IMR-90 (cell line): ENCODE measurements around the gene CDK18. TPM values are rescaled to one million over a fixed set of nuclear protein-coding genes. Genes with fewer than 3 reads are reported as not detected.
A peak's percentile ranks its signal among the peaks of the same experiment; 100 is the strongest.

Source experiments
- ATAC-seq: fragments of 200-7000 bp; cut with Tn5 transposase; 2 replicates; pipeline ENCODE4 v1.9.1; 2020; ENCODE audit warnings: low read depth, mild to moderate bottlenecking, moderate library complexity
- BruUV-seq: library from RNA; stranded (reverse); fragments of 400-500 nt; replicated peaks from 2 replicates; lab custom pipeline; 2021; lab: Mats Ljungman, UMichigan
- CTCF ChIA-PET: fragments of 300-600 bp; formaldehyde crosslinking; extraction: SDS; loops from one replicate; lab custom pipeline; 2021; ENCODE audit warnings: antibody characterized with exemption; lab: Yijun Ruan, JAX
- POLR2A ChIA-PET: fragments of 300-600 bp; sonication (Branson Sonifier 250); formaldehyde crosslinking; loops from one replicate; lab custom pipeline; 2022; ENCODE audit warnings: antibody characterized with exemption; ENCODE audit not compliant: unreplicated experiment; lab: Charles Lee
- DNase-seq: peaks from one replicate; pipeline ENCODE4 v3.0.0; 2013
- H2AFZ ChIP-seq: replicated peaks from 2 replicates; pipeline ENCODE3; 2013; ENCODE audit warnings: low read length, mild to moderate bottlenecking; ENCODE audit not compliant: poor library complexity
- H2AK5ac ChIP-seq: 2 replicates; pipeline ENCODE4 v1.6.1; 2013; ENCODE audit warnings: low read depth, low read length, inconsistent platforms
- H2AK9ac ChIP-seq: replicated peaks from 2 replicates; pipeline ENCODE3; 2013; ENCODE audit warnings: mild to moderate bottlenecking, low read depth, low read length, moderate library complexity; ENCODE audit not compliant: poor library complexity
- H2BK120ac ChIP-seq: 2 replicates; pipeline ENCODE4 v1.6.1; 2013; ENCODE audit warnings: low read depth, low read length, inconsistent platforms
- H2BK15ac ChIP-seq: 3 replicates; pipeline ENCODE4 v1.6.1; 2013; ENCODE audit warnings: low read depth, low read length, inconsistent platforms
- H2BK20ac ChIP-seq: 2 replicates; pipeline ENCODE4 v1.6.1; 2013; ENCODE audit warnings: low read depth, mild to moderate bottlenecking, inconsistent platforms, low read length, moderate library complexity
- H2BK5ac ChIP-seq: 2 replicates; pipeline ENCODE4 v1.6.1; 2013; ENCODE audit warnings: mild to moderate bottlenecking, low read depth, low read length, inconsistent platforms; ENCODE audit not compliant: poor library complexity, severe bottlenecking
- H3K14ac ChIP-seq: replicated peaks from 2 replicates; pipeline ENCODE4 v1.6.1; 2013; ENCODE audit warnings: low read depth, low read length, inconsistent platforms
- H3K18ac ChIP-seq: 2 replicates; pipeline ENCODE4 v1.6.1; 2013; ENCODE audit warnings: low read depth, low read length, control low read depth
- H3K23ac ChIP-seq: 2 replicates; pipeline ENCODE4 v1.6.1; 2013; ENCODE audit warnings: low read depth, low read length, inconsistent platforms
- H3K27ac ChIP-seq: 2 replicates; pipeline ENCODE4 v1.5.1; 2013; ENCODE audit warnings: mild to moderate bottlenecking, control low read depth, low read length; ENCODE audit not compliant: insufficient read depth
- H3K27me3 ChIP-seq: 2 replicates; pipeline ENCODE4 v1.6.1; 2013; ENCODE audit warnings: low read length; ENCODE audit not compliant: control insufficient read depth, insufficient read depth
- H3K36me3 ChIP-seq: 2 replicates; pipeline ENCODE4 v1.6.1; 2013; ENCODE audit warnings: low read length, mixed read lengths; ENCODE audit not compliant: control insufficient read depth, insufficient read depth
- H3K4ac ChIP-seq: 2 replicates; pipeline ENCODE4 v1.6.1; 2013; ENCODE audit warnings: low read depth, low read length, inconsistent platforms
- H3K4me1 ChIP-seq: 2 replicates; pipeline ENCODE4 v1.6.1; 2013; ENCODE audit warnings: low read length, mixed read lengths; ENCODE audit not compliant: control insufficient read depth, insufficient read depth
- H3K4me2 ChIP-seq: 2 replicates; pipeline ENCODE4 v1.6.1; 2013; ENCODE audit warnings: low read depth, mild to moderate bottlenecking, control low read depth, low read length, moderate library complexity
- H3K4me3 ChIP-seq: 2 replicates; pipeline ENCODE4 v1.5.1; 2013; ENCODE audit warnings: low read depth, mild to moderate bottlenecking, control low read depth, low read length, moderate library complexity; ENCODE audit not compliant: insufficient read depth
- H3K56ac ChIP-seq: 2 replicates; pipeline ENCODE4 v1.6.1; 2013; ENCODE audit warnings: low read length, inconsistent platforms; ENCODE audit not compliant: insufficient read depth; ENCODE audit errors: extremely low read depth
- H3K79me1 ChIP-seq, 2 experiments: 2 replicates each; pipeline ENCODE4 v1.6.1; 2013; ENCODE audit warnings: low read length in 2 of 2, inconsistent platforms in 1 of 2, low read depth in 1 of 2
- H3K9ac ChIP-seq: 2 replicates; pipeline ENCODE4 v1.6.1; 2013; ENCODE audit warnings: low read depth, low read length, control low read depth
- H3K9me1 ChIP-seq: 2 replicates; pipeline ENCODE4 v1.6.1; 2013; ENCODE audit warnings: low read length, inconsistent platforms; ENCODE audit not compliant: insufficient read depth
- H3K9me3 ChIP-seq: 2 replicates; pipeline ENCODE4 v1.6.1; 2013; ENCODE audit warnings: low read length; ENCODE audit not compliant: control insufficient read depth, insufficient read depth
- H4K20me1 ChIP-seq: 2 replicates; pipeline ENCODE4 v1.6.1; 2013; ENCODE audit warnings: low read length, inconsistent platforms; ENCODE audit not compliant: insufficient read depth
- H4K5ac ChIP-seq: 2 replicates; pipeline ENCODE4 v1.6.1; 2013; ENCODE audit warnings: mild to moderate bottlenecking, low read depth, low read length, control low read depth
- H4K8ac ChIP-seq, 2 experiments: 2 replicates each; pipeline ENCODE4 v1.6.1; 2013; ENCODE audit warnings: low read depth in 2 of 2, low read length in 2 of 2, control low read depth in 1 of 2, inconsistent platforms in 1 of 2
- H4K91ac ChIP-seq: 2 replicates; pipeline ENCODE4 v1.6.1; 2013; ENCODE audit warnings: low read depth, low read length, inconsistent platforms; ENCODE audit not compliant: insufficient read depth
- BHLHE40 ChIP-seq: fragments of 150-350 bp; IDR thresholded peaks from 2 replicates; pipeline ENCODE4 v1.6.1; 2016; ENCODE audit warnings: mild to moderate bottlenecking, low read depth, low read length
- CEBPB ChIP-seq: IDR thresholded peaks from 2 replicates; pipeline ENCODE4 v1.6.1; 2012; ENCODE audit warnings: low read depth, low read length, improper control_type of control experiment
- CHD1 ChIP-seq: IDR thresholded peaks from 2 replicates; pipeline ENCODE4 v1.6.1; 2012; ENCODE audit warnings: low read depth, low read length, improper control_type of control experiment
- CTCF ChIP-seq: conservative IDR thresholded peaks from 2 replicates; pipeline ENCODE4 v1.5.1; 2012; ENCODE audit warnings: mild to moderate bottlenecking, low read depth, low read length, improper control_type of control experiment
- ELK1 ChIP-seq: fragments of 150-350 bp; IDR thresholded peaks from 2 replicates; pipeline ENCODE4 v1.6.1; 2016; ENCODE audit warnings: low read depth, mild to moderate bottlenecking, low read length, moderate library complexity, borderline replicate concordance
- FOS ChIP-seq: fragments of 150-350 bp; IDR thresholded peaks from 2 replicates; pipeline ENCODE4 v1.6.1; 2016; ENCODE audit warnings: low read depth, low read length
- MAFK ChIP-seq: IDR thresholded peaks from 2 replicates; pipeline ENCODE4 v1.6.1; 2012; ENCODE audit warnings: low read depth, low read length, improper control_type of control experiment
- MAZ ChIP-seq: IDR thresholded peaks from 2 replicates; pipeline ENCODE4 v1.6.1; 2012; ENCODE audit warnings: low read depth, mild to moderate bottlenecking, low read length, improper control_type of control experiment, moderate library complexity, borderline replicate concordance
- MXI1 ChIP-seq: IDR thresholded peaks from 2 replicates; pipeline ENCODE4 v1.6.1; 2012; ENCODE audit warnings: low read depth, mild to moderate bottlenecking, low read length, moderate library complexity, borderline replicate concordance
- NFE2L2 ChIP-seq: fragments of 150-350 bp; IDR thresholded peaks from 2 replicates; pipeline ENCODE4 v1.6.1; 2016; ENCODE audit warnings: low read depth, mild to moderate bottlenecking, low read length
- POLR2A ChIP-seq: IDR thresholded peaks from 2 replicates; pipeline ENCODE4 v1.6.1; 2012; ENCODE audit warnings: mild to moderate bottlenecking, low read depth, low read length
- RAD21 ChIP-seq: IDR thresholded peaks from 2 replicates; pipeline ENCODE4 v1.6.1; 2012; ENCODE audit warnings: low read length, improper control_type of control experiment
- RCOR1 ChIP-seq: IDR thresholded peaks from 2 replicates; pipeline ENCODE4 v1.6.1; 2012; ENCODE audit warnings: mild to moderate bottlenecking, low read length, improper control_type of control experiment; ENCODE audit not compliant: insufficient replicate concordance
- RFX5 ChIP-seq: IDR thresholded peaks from 2 replicates; pipeline ENCODE4 v1.8.0; 2012; ENCODE audit warnings: low read depth, mild to moderate bottlenecking, low read length, moderate library complexity
- SMC3 ChIP-seq: fragments of 150-350 bp; IDR thresholded peaks from 2 replicates; pipeline ENCODE4 v1.6.1; 2016; ENCODE audit warnings: low read depth, mild to moderate bottlenecking, antibody characterized with exemption, low read length, moderate library complexity
- USF2 ChIP-seq: fragments of 150-350 bp; IDR thresholded peaks from 2 replicates; pipeline ENCODE4 v1.6.1; 2017; ENCODE audit warnings: mild to moderate bottlenecking, antibody characterized with exemption, low read length, low read depth
- WGBS, 2 experiments: methylation state at CpG; one replicate each; pipeline versions ENCODE4 v1.1.5 to v1.1.7; 2013; ENCODE audit warnings: missing lambda C conversion rate in 2 of 2; ENCODE audit not compliant: insufficient read length in 1 of 2; ENCODE audit errors: extremely low coverage in 2 of 2; 5-methylcytosine and 5-hydroxymethylcytosine counted together
- dilution Hi-C: fragments of 300-500 bp; cut with HindIII; formaldehyde crosslinking; loops from one replicate; pipeline ENCODE4 v1.14.3; 2018; ENCODE audit warnings: low sequenced_read_pairs; ENCODE audit not compliant: unreplicated experiment
- in situ Hi-C: fragments of 300-500 bp; cut with MboI; formaldehyde crosslinking; loops from 3 replicates; pipeline ENCODE4 v1.14.3; 2019; ENCODE audit warnings: low sequenced_read_pairs, inconsistent platforms, mixed read lengths
- intact Hi-C: fragments of 100-400 bp; cut with micrococcal nuclease; formaldehyde crosslinking; loops from 2 replicates; pipeline ENCODE4 v1.10.0; 2022
- polyA plus RNA-seq, 3 experiments: library from polyadenylated mRNA; depleted of rRNA; stranded (reverse); fragments of >200 nt; gene quantifications; 2 replicates each; pipeline ENCODE4 v1.2.3, GENCODE V29; 2012; ENCODE audit warnings: low replicate concordance in 1 of 3
- total RNA-seq: library from RNA; depleted of rRNA; stranded (reverse); fragments of >200 nt; gene quantifications from 2 replicates; pipeline ENCODE4 v1.2.3, GENCODE V29; 2012

CDK18 gene
- total and polyA plus RNA-seq, 2 of the 4 experiments (the other 2 are of a cell fraction): 0.18 to 0.48 TPM

- no peaks in the 10 kb centered on the region for H3K9me3 ChIP-seq
- H2BK15ac ChIP-seq: no peak overlapping the region
- no peak overlapping the region for H4K91ac ChIP-seq
- no peak overlapping the region for H3K9ac ChIP-seq
- H3K79me1 ChIP-seq: no peaks in the 10 kb centered on the region
- no peak for DNase-seq
- no peak overlapping the region for H2BK5ac ChIP-seq
- POLR2A ChIA-PET: no interaction called here
- H3K27me3 ChIP-seq: peaks cover 45% of the 10 kb centered on the region
- H3K27ac ChIP-seq: no peak overlapping the region
- no peaks in the 10 kb centered on the region for H3K36me3 ChIP-seq
- dilution Hi-C loops: no loop called here
- intact Hi-C loops: no loop called here
- no peaks in the 10 kb centered on the region for H3K4me1 ChIP-seq
- no peak for TF ChIP-seq USF2
- no peak for TF ChIP-seq SMC3
- no peak for TF ChIP-seq ELK1
- TF ChIP-seq MAZ: no peak
- no peak for TF ChIP-seq CEBPB
- no peak for TF ChIP-seq BHLHE40
- no peak for TF ChIP-seq POLR2A
- no peak for TF ChIP-seq FOS
- no peak for TF ChIP-seq RFX5
- no peak for TF ChIP-seq NFE2L2
- TF ChIP-seq MXI1: no peak
- TF ChIP-seq MAFK: no peak
- TF ChIP-seq RAD21: no peak
- TF ChIP-seq RCOR1: no peak
- TF ChIP-seq CTCF: no peak
- no peak for TF ChIP-seq CHD1
- H4K5ac ChIP-seq: no peak overlapping the region
- no peak overlapping the region for H3K56ac ChIP-seq
- no peak overlapping the region for H4K8ac ChIP-seq
- no peak overlapping the region for H3K4me2 ChIP-seq
- H4K20me1 ChIP-seq: 0 out of 2 replicates have a peak, but pooled peaks cover 4% of the 10 kb centered on the region
- no peak overlapping the region for H3K18ac ChIP-seq
- no peak overlapping the region for H3K4ac ChIP-seq
- H3K4me3 ChIP-seq: no peak overlapping the region
- no peaks in the 10 kb centered on the region for H3K9me1 ChIP-seq
- BruUV-seq: no TSS peak
- CTCF ChIA-PET: interaction anchor here (1.4 kb wide), 1 partner anchor 129 kb away, joined by 5 read pairs; no protein-coding TSS in a partner anchor
- H3K14ac ChIP-seq: no peak overlapping the region
- no peak for ATAC-seq
- H2AK9ac ChIP-seq: no peak overlapping the region
- 13% methylated on average over 2 of the region's 2 CpGs; no CpG with 5 or more reads in 1 of the 2 experiments for WGBS, 2 experiments
- H2BK120ac ChIP-seq: no peak overlapping the region
- H3K23ac ChIP-seq: no peak overlapping the region
- in situ Hi-C loops: loop anchor here (10.0 kb wide), 1 partner anchor 209 kb away; no protein-coding TSS in a partner anchor
- H2BK20ac ChIP-seq: no peak overlapping the region
- peak overlapping the region; percentile 23 for H2AFZ ChIP-seq
- H2AK5ac ChIP-seq: no peak overlapping the region
Measured at GRCh38 chr1:205483372-205483771, 21.1 kb upstream of the CDK18 start.
